ENCODE results near the gene FBXL17. TPM values are rescaled to one million over a fixed set of nuclear protein-coding genes. Genes with fewer than 3 reads are reported as not detected.

The FBXL17 gene
- total RNA-seq, 1 experiment from 2014 or later = 18.2 TPM

- no peak for DNase-seq (ENCODE audit: unreplicated experiment)
- Mint-ChIP-seq H3K27me3 (ENCODE audit: insufficient read depth, unreplicated experiment) (no peaks in the 10 kb centered on the region), H3K27ac (ENCODE audit: low read depth, unreplicated experiment) (no peak overlapping the region), H3K36me3 (ENCODE audit: insufficient read depth, unreplicated experiment) (no peaks in the 10 kb centered on the region), H3K9me3 (ENCODE audit: unreplicated experiment) (peaks cover 8% of the 10 kb centered on the region), H3K4me3 (ENCODE audit: unreplicated experiment) (no peak overlapping the region), H3K4me1 (ENCODE audit: insufficient read depth, unreplicated experiment) (no peaks in the 10 kb centered on the region)
- TF ChIP-seq CTCF (IDR thresholded peaks at IDR 0.05; ENCODE audit: unreplicated experiment) = no peak
- POLR2A ChIA-PET = no interaction called here
- intact Hi-C loops (cut with micrococcal nuclease) = no loop called here
- CTCF ChIA-PET = interaction anchor here (0.6 to 1.0 kb wide), 3 partner anchors 9 to 69 kb away, joined by 3 to 4 read pairs (median 3); no protein-coding TSS in a partner anchor
- BruUV-seq (replicated peaks) = no TSS peak
Observed at GRCh38 chr5:108115673-108116072, 266.2 kb downstream of the FBXL17 start.

GRCh38 chr5:108113950-108114349, 267.9 kb downstream of the FBXL17 start:
- no peak for DNase-seq (ENCODE audit: unreplicated experiment)
- no TSS peak for BruUV-seq (replicated peaks)
- intact Hi-C loops (cut with micrococcal nuclease) = no loop called here
- ChIA-PET CTCF (no interaction called here), POLR2A (no interaction called here)
- Mint-ChIP-seq H3K4me1 (ENCODE audit: insufficient read depth, unreplicated experiment) (no peaks in the 10 kb centered on the region), H3K36me3 (ENCODE audit: insufficient read depth, unreplicated experiment) (no peaks in the 10 kb centered on the region), H3K9me3 (ENCODE audit: unreplicated experiment) (peaks cover 8% of the 10 kb centered on the region), H3K27me3 (ENCODE audit: insufficient read depth, unreplicated experiment) (no peaks in the 10 kb centered on the region), H3K27ac (ENCODE audit: low read depth, unreplicated experiment) (no peak overlapping the region), H3K4me3 (ENCODE audit: unreplicated experiment) (no peak overlapping the region)
- no peak for TF ChIP-seq CTCF (IDR thresholded peaks at IDR 0.05; ENCODE audit: unreplicated experiment)

- peaks cover 8% of the 10 kb centered on the region for H3K9me3 Mint-ChIP-seq (ENCODE audit: unreplicated experiment)
- no peak for TF ChIP-seq CTCF (IDR thresholded peaks at IDR 0.05; ENCODE audit: unreplicated experiment)
- H3K4me3 Mint-ChIP-seq (ENCODE audit: unreplicated experiment) = no peak overlapping the region
Observed at GRCh38 chr5:108111736-108112135, 270.2 kb downstream of the FBXL17 start.

GRCh38 chr5:108109059-108109458, 272.8 kb downstream of the FBXL17 start:
- TF ChIP-seq CTCF (IDR thresholded peaks at IDR 0.05; ENCODE audit: unreplicated experiment) = no peak
- no TSS peak for BruUV-seq (replicated peaks)
- Mint-ChIP-seq H3K27ac (ENCODE audit: low read depth, unreplicated experiment) (no peak overlapping the region), H3K4me3 (ENCODE audit: unreplicated experiment) (no peak overlapping the region), H3K4me1 (ENCODE audit: insufficient read depth, unreplicated experiment) (no peaks in the 10 kb centered on the region), H3K36me3 (ENCODE audit: insufficient read depth, unreplicated experiment) (peaks cover 8% of the 10 kb centered on the region), H3K9me3 (ENCODE audit: unreplicated experiment) (peaks cover 8% of the 10 kb centered on the region), H3K27me3 (ENCODE audit: insufficient read depth, unreplicated experiment) (no peaks in the 10 kb centered on the region)
- intact Hi-C loops (cut with micrococcal nuclease) = no loop called here
- ChIA-PET POLR2A (no interaction called here), CTCF (no interaction called here)
- no peak for DNase-seq (ENCODE audit: unreplicated experiment)

More at GRCh38 chr5:108111736-108112135, 270.2 kb downstream of the FBXL17 start:
- Mint-ChIP-seq H3K4me1 (ENCODE audit: insufficient read depth, unreplicated experiment) (no peaks in the 10 kb centered on the region), H3K27me3 (ENCODE audit: insufficient read depth, unreplicated experiment) (no peaks in the 10 kb centered on the region), H3K36me3 (ENCODE audit: insufficient read depth, unreplicated experiment) (no peaks in the 10 kb centered on the region), H3K27ac (ENCODE audit: low read depth, unreplicated experiment) (no peak overlapping the region)
- BruUV-seq (replicated peaks) = no TSS peak
- intact Hi-C loops (cut with micrococcal nuclease) = no loop called here
- DNase-seq (ENCODE audit: unreplicated experiment) = no peak
- CTCF ChIA-PET = no interaction called here
- POLR2A ChIA-PET = no interaction called here
